ENCODE data around the gene MYBL2. TPM values are rescaled to one million over a fixed set of nuclear protein-coding genes. Genes with fewer than 3 reads are reported as not detected.

MYBL2 gene
- total RNA-seq, 1 experiment from 2014 or later: 138 TPM

DNA sequence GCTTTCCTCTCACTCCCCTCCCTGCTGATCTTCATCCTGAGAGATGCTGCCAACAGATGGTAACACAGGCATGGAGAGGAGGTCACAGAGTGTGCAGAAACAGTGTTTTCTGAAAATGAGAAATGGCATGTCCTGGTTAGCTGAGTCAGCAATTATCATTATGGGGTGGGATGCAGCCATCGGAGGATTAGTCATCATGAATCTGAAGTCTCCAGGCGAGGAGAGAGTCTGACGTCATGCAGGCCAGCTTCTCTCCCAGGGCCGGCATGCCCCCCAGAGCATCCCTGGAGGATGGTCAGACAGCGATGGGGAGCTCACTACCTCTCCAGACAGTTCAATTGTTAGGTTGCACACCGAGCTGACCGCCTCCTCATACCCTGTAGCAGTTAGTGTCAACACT, 64.6 kb downstream of the MYBL2 start:
- ATAC-seq (no peak), DNase-seq (ENCODE audit: low read depth, low spot score) (no peak)
- Histone ChIP-seq H3K27ac (ENCODE audit: low read length) (no peak overlapping the region), H3K36me3 (ENCODE audit: control insufficient read depth, insufficient read depth, low read length) (no peaks in the 10 kb centered on the region), H3K9me3 (ENCODE audit: control insufficient read depth, insufficient read depth, low read depth, low read length) (no peaks in the 10 kb centered on the region), H3K4me3 (ENCODE audit: low read depth in 2 of 2, low read length in 2 of 2) (no peak overlapping the region), H3K4me1 (ENCODE audit: control insufficient read depth, insufficient read depth, low read length) (no peaks in the 10 kb centered on the region), H3K27me3 (ENCODE audit: control insufficient read depth, insufficient read depth, low read length) (no peaks in the 10 kb centered on the region; the same call in 1 of the 2 replicates)
- TF ChIP-seq, protein P1, sequence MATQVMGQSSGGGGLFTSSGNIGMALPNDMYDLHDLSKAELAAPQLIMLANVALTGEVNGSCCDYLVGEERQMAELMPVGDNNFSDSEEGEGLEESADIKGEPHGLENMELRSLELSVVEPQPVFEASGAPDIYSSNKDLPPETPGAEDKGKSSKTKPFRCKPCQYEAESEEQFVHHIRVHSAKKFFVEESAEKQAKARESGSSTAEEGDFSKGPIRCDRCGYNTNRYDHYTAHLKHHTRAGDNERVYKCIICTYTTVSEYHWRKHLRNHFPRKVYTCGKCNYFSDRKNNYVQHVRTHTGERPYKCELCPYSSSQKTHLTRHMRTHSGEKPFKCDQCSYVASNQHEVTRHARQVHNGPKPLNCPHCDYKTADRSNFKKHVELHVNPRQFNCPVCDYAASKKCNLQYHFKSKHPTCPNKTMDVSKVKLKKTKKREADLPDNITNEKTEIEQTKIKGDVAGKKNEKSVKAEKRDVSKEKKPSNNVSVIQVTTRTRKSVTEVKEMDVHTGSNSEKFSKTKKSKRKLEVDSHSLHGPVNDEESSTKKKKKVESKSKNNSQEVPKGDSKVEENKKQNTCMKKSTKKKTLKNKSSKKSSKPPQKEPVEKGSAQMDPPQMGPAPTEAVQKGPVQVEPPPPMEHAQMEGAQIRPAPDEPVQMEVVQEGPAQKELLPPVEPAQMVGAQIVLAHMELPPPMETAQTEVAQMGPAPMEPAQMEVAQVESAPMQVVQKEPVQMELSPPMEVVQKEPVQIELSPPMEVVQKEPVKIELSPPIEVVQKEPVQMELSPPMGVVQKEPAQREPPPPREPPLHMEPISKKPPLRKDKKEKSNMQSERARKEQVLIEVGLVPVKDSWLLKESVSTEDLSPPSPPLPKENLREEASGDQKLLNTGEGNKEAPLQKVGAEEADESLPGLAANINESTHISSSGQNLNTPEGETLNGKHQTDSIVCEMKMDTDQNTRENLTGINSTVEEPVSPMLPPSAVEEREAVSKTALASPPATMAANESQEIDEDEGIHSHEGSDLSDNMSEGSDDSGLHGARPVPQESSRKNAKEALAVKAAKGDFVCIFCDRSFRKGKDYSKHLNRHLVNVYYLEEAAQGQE (IDR thresholded peaks at IDR 0.05; ENCODE audit: insufficient read depth in 1 of 2, low read depth in 2 of 2, low read length in 1 of 2): no peak
- TF ChIP-seq TCF7L2 (IDR thresholded peaks at IDR 0.05; ENCODE audit: low read depth, low read length): no peak
- TF ChIP-seq, protein P2, sequence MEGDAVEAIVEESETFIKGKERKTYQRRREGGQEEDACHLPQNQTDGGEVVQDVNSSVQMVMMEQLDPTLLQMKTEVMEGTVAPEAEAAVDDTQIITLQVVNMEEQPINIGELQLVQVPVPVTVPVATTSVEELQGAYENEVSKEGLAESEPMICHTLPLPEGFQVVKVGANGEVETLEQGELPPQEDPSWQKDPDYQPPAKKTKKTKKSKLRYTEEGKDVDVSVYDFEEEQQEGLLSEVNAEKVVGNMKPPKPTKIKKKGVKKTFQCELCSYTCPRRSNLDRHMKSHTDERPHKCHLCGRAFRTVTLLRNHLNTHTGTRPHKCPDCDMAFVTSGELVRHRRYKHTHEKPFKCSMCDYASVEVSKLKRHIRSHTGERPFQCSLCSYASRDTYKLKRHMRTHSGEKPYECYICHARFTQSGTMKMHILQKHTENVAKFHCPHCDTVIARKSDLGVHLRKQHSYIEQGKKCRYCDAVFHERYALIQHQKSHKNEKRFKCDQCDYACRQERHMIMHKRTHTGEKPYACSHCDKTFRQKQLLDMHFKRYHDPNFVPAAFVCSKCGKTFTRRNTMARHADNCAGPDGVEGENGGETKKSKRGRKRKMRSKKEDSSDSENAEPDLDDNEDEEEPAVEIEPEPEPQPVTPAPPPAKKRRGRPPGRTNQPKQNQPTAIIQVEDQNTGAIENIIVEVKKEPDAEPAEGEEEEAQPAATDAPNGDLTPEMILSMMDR (IDR thresholded peaks at IDR 0.05): no peak
- no peak for TF ChIP-seq SIN3A (IDR thresholded peaks at IDR 0.05; ENCODE audit: borderline replicate concordance, insufficient read depth, low read depth, low read length)
- TF ChIP-seq POLR2AphosphoS5 (IDR thresholded peaks at IDR 0.05; ENCODE audit: low read depth, low read length): no peak
- CTCF ChIA-PET: no interaction called here
- intact Hi-C loops (cut with micrococcal nuclease; ENCODE audit: unreplicated experiment): no loop called here
- POLR2A ChIA-PET: no interaction called here
- in situ Hi-C loops (cut with HindIII; ENCODE audit: low pct_unique_long_range_greater_than_20kb, low sequenced_read_pairs): no loop called here
- BruUV-seq (replicated peaks): no TSS peak

DNA sequence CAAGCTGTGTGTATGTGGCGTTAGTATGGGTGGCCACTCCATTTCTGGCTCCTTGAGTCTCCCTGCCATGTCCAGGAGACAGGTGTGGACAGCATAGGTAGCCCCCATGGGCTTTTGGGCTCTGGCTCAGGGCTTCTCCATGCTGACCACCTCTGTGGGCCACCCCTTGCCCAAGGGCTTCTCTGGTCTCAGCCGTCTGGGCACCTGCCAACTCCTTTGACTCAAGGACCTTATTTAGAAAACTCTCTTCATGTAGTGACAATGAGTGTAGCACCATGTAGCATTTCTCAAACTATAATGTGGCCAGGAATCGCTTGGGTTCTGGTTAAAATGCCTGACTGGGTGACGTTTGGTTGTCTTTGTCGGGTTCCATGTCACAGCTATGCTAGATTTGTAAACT, 65.0 kb downstream of the MYBL2 start:
- H3K4me1 ChIP-seq (ENCODE audit: control insufficient read depth, insufficient read depth, low read length): no peaks in the 10 kb centered on the region
- ChIA-PET CTCF (interaction anchor here (0.5 kb wide), 1 partner anchor 40 kb away, joined by 4 read pairs; no protein-coding TSS in a partner anchor), POLR2A (no interaction called here)
- no peak overlapping the region for H3K27ac ChIP-seq (ENCODE audit: low read length)
- no peak for ATAC-seq
- H3K27me3 ChIP-seq (ENCODE audit: control insufficient read depth, insufficient read depth, low read length): no peaks in the 10 kb centered on the region; the same call in 1 of the 2 replicates
- no peaks in the 10 kb centered on the region for H3K9me3 ChIP-seq (ENCODE audit: control insufficient read depth, insufficient read depth, low read depth, low read length)
- H3K4me3 ChIP-seq (ENCODE audit: low read depth in 2 of 2, low read length in 2 of 2): no peak overlapping the region
- no TSS peak for BruUV-seq (replicated peaks)
- TF ChIP-seq, protein P2 (IDR thresholded peaks at IDR 0.05): no peak
- intact Hi-C loops (cut with micrococcal nuclease; ENCODE audit: unreplicated experiment): no loop called here
- in situ Hi-C loops (cut with HindIII; ENCODE audit: low pct_unique_long_range_greater_than_20kb, low sequenced_read_pairs): no loop called here
- DNase-seq (ENCODE audit: low read depth, low spot score): no peak
- H3K36me3 ChIP-seq (ENCODE audit: control insufficient read depth, insufficient read depth, low read length): no peaks in the 10 kb centered on the region
